ENCODE results near the gene FOXK1.

DNA sequence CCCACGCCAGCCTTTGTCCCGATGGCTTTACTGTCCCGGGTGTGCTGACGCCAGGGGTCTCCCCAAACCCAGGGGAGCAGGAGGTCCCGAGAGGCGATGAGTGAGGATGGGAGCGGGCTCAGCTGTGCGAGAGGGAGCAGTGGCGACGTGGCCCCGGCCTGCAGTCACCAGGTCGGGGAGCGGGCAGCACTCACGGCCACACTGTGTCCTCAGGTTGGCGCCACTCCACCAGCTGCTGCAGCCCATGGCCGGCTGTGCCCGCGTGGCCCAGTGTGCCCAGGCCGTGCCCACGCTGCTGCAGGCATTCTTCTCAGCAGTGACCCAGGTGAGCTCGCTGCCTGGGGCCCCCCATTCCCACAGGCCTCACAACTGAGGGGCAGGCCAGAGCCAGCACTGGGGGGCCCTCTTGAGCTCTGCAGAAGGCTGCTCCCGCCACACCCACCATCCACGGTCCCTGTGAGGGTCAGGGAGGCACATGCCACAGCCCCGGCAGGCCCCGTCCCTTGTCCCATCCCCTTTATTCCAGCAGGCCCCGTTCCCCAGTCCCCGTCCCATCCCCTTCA lies 106.6 kb downstream of the FOXK1 start:
- TF ChIP-seq POLR2A (IDR thresholded peaks at IDR 0.05) = no peak
- TF ChIP-seq, protein P1, sequence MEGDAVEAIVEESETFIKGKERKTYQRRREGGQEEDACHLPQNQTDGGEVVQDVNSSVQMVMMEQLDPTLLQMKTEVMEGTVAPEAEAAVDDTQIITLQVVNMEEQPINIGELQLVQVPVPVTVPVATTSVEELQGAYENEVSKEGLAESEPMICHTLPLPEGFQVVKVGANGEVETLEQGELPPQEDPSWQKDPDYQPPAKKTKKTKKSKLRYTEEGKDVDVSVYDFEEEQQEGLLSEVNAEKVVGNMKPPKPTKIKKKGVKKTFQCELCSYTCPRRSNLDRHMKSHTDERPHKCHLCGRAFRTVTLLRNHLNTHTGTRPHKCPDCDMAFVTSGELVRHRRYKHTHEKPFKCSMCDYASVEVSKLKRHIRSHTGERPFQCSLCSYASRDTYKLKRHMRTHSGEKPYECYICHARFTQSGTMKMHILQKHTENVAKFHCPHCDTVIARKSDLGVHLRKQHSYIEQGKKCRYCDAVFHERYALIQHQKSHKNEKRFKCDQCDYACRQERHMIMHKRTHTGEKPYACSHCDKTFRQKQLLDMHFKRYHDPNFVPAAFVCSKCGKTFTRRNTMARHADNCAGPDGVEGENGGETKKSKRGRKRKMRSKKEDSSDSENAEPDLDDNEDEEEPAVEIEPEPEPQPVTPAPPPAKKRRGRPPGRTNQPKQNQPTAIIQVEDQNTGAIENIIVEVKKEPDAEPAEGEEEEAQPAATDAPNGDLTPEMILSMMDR (IDR thresholded peaks at IDR 0.05) = no peak

All from right lobe of liver (tissue), 4 donors.